Right renal pelvis (tissue), 4 donors: ENCODE data around the gene INO80. TPM values are rescaled to one million over a fixed set of nuclear protein-coding genes. Genes with fewer than 3 reads are reported as not detected.

Source experiments
- DNase-seq, 4 donors: peaks; one replicate each; pipeline ENCODE4 v3.0.0-alpha.2; 2013; ENCODE audit warnings: low read depth in 4 of 4, low spot score in 3 of 4, missing footprints in 1 of 4
- polyA plus RNA-seq, 4 donors: library from polyadenylated mRNA; unstranded; fragments of 120-200 nt; gene quantifications; one replicate each; pipeline ENCODE4 v1.2.1, GENCODE V29; 2013; ENCODE audit not compliant: insufficient read length in 4 of 4

INO80 gene
- polyA plus RNA-seq, 4 donors, result 20.1 to 22.9 (median 21.5) TPM

GRCh38 chr15:40933517-40933902 is 182.6 kb downstream of the INO80 start:
- DNase-seq, result no peak

- no peak for DNase-seq
Observed at GRCh38 chr15:40932649-40933516, 183.2 kb downstream of the INO80 start.

- DNase-seq, result no peak
Observed at GRCh38 chr15:40932156-40932555, 183.9 kb downstream of the INO80 start.

GRCh38 chr15:40931300-40932142 is 184.6 kb downstream of the INO80 start:
- no peak for DNase-seq

GRCh38 chr15:40930430-40931299 is 185.4 kb downstream of the INO80 start:
- DNase-seq, result no peak

- no peak for DNase-seq
Observed at GRCh38 chr15:40929660-40930429, 186.2 kb downstream of the INO80 start.

Other genes starting within 250 kb of the INO80 start
- 1 to 10 TPM; 1.8 to 2.6 (median 2.1) TPM for gene RHOV, start 242.0 kb downstream of the INO80 start, polyA plus RNA-seq
- 10 to 100 TPM; 15.3 to 19.7 (median 16.8) TPM for gene VPS18, start 221.8 kb downstream of the INO80 start, polyA plus RNA-seq
- gene DLL4, start 186.9 kb downstream of the INO80 start, polyA plus RNA-seq, result 1 to 10 TPM; 6.9 to 10.0 (median 9.2) TPM
- 1 to 10 TPM; 3.2 to 4.4 (median 3.9) TPM for gene CHAC1, start 162.8 kb downstream of the INO80 start, polyA plus RNA-seq
- gene EXD1, start 114.5 kb upstream of the INO80 start, polyA plus RNA-seq, result under 1 TPM in 1 of 4 donors, not detected in 3; 0.10 TPM
- 10 to 100 TPM; 60.7 to 67.1 (median 64.0) TPM for gene CHP1, start 115.0 kb upstream of the INO80 start, polyA plus RNA-seq
- gene OIP5, start 216.3 kb upstream of the INO80 start, polyA plus RNA-seq, result 10 to 100 TPM in 1 of 4 donors, 1 to 10 TPM in 3; 7.2 to 10.4 (median 8.1) TPM
- gene NUSAP1, start 216.6 kb upstream of the INO80 start, polyA plus RNA-seq, result 10 to 100 TPM; 87.2 to 95.6 (median 92.5) TPM